NOMO-1 treated with DMSO at 0.1 percent for 48 hours (cell line): ENCODE data around the gene SLC51B.
A peak's percentile ranks its signal among the peaks of the same experiment; 100 is the strongest.
"Not testable (repeated sequence)": the region's sequence is repeated elsewhere in the genome, so short reads cannot be mapped to it uniquely, and the experiment has no call there.

ENCODE experiments used
- DNase-seq: peaks from one replicate; lab custom pipeline; 2025; ENCODE audit not compliant: unreplicated experiment; lab: John Stamatoyannopoulos, UW

The SLC51B gene

GRCh38 chr15:65040461-65040860 lies 4.7 kb upstream of the SLC51B start:
- no peak for DNase-seq

- no peak for DNase-seq
Measured at GRCh38 chr15:65041787-65042186, 3.4 kb upstream of the SLC51B start.

- no peak for DNase-seq
Measured at GRCh38 chr15:65042776-65043327, 2.3 kb upstream of the SLC51B start.

GRCh38 chr15:65044218-65044617 lies 969 bp upstream of the SLC51B start:
- not testable (repeated sequence) for DNase-seq

GRCh38 chr15:65048241-65048640 lies 3.1 kb downstream of the SLC51B start:
- DNase-seq: no peak

- DNase-seq: peak; percentile 83
Measured at GRCh38 chr15:65049418-65049840, 4.2 kb downstream of the SLC51B start.

GRCh38 chr15:65050270-65050669 lies 5.1 kb downstream of the SLC51B start:
- peak; percentile 74 for DNase-seq

- DNase-seq: no peak
Measured at GRCh38 chr15:65051266-65051665, 6.1 kb downstream of the SLC51B start.

GRCh38 chr15:65052956-65053355 lies 7.8 kb downstream of the SLC51B start:
- no peak for DNase-seq

GRCh38 chr15:65054333-65055200 lies 9.4 kb downstream of the SLC51B start:
- DNase-seq: peak; percentile 25

GRCh38 chr15:65055201-65055870 lies 10.1 kb downstream of the SLC51B start:
- DNase-seq: no peak

GRCh38 chr15:65056106-65056505 lies 10.9 kb downstream of the SLC51B start:
- DNase-seq: no peak

GRCh38 chr15:65056868-65057548 lies 11.8 kb downstream of the SLC51B start:
- no peak for DNase-seq

- DNase-seq: no peak
Measured at GRCh38 chr15:65057549-65057940, 12.4 kb downstream of the SLC51B start.

GRCh38 chr15:65058394-65059368 lies 13.5 kb downstream of the SLC51B start:
- no peak for DNase-seq

- no peak for DNase-seq
Measured at GRCh38 chr15:65059369-65059750, 14.2 kb downstream of the SLC51B start.

- DNase-seq: no peak
Measured at GRCh38 chr15:65059931-65060596, 14.9 kb downstream of the SLC51B start.

GRCh38 chr15:65060641-65061397 lies 15.6 kb downstream of the SLC51B start:
- no peak for DNase-seq

- no peak for DNase-seq
Measured at GRCh38 chr15:65062061-65062460, 16.9 kb downstream of the SLC51B start.
